HG03095 (cell line): ENCODE measurements around the gene CHL1.

Source experiments
- ATAC-seq: cut with Tn5 transposase; IDR thresholded peaks from one replicate; pipeline ENCODE4 v1.9.1; 2021; ENCODE audit warnings: moderate library complexity; ENCODE audit not compliant: unreplicated experiment

The CHL1 gene

GRCh38 chr3:196311-197148, at the start of gene CHL1:
Gene CHL1 (plus strand): TSS chr3:196763. CDS start chr3:319777, 123,014 bp downstream.
- ATAC-seq = no peak

GRCh38 chr3:151614-152189, 44.9 kb upstream of the CHL1 start:
- no peak for ATAC-seq

- no peak for ATAC-seq
These were observed 36.6 kb upstream of the CHL1 start for GRCh38 chr3:159974-160373.

GRCh38 chr3:166071-166470, 30.5 kb upstream of the CHL1 start:
- no peak for ATAC-seq

- ATAC-seq = no peak
These were observed 29.8 kb upstream of the CHL1 start for GRCh38 chr3:166799-167198.

GRCh38 chr3:173886-174285, 22.7 kb upstream of the CHL1 start:
- ATAC-seq = peak; percentile 89

GRCh38 chr3:184976-185375, 11.6 kb upstream of the CHL1 start:
- no peak for ATAC-seq

GRCh38 chr3:192215-192929, 4.2 kb upstream of the CHL1 start:
- peak; percentile 85 for ATAC-seq

GRCh38 chr3:194001-194400, 2.6 kb upstream of the CHL1 start:
- ATAC-seq = no peak

- no peak for ATAC-seq
These were observed 2.1 kb upstream of the CHL1 start for GRCh38 chr3:194421-194820.

GRCh38 chr3:195666-196065, 897 bp upstream of the CHL1 start:
- ATAC-seq = no peak

GRCh38 chr3:197149-197827, 725 bp downstream of the CHL1 start:
- no peak for ATAC-seq

GRCh38 chr3:197828-198491, 1.4 kb downstream of the CHL1 start:
- no peak for ATAC-seq

- ATAC-seq = no peak
These were observed 3.3 kb downstream of the CHL1 start for GRCh38 chr3:199835-200234.

- ATAC-seq = no peak
These were observed 4.3 kb downstream of the CHL1 start for GRCh38 chr3:200758-201325.

GRCh38 chr3:204102-204501, 7.5 kb downstream of the CHL1 start:
- ATAC-seq = no peak

- no peak for ATAC-seq
These were observed 11.4 kb downstream of the CHL1 start for GRCh38 chr3:207973-208372.

- no peak for ATAC-seq
These were observed 14.1 kb downstream of the CHL1 start for GRCh38 chr3:210669-211068.

- ATAC-seq = peak; percentile 88
These were observed 15.9 kb downstream of the CHL1 start for GRCh38 chr3:212432-212831.

- ATAC-seq = no peak
These were observed 20.7 kb downstream of the CHL1 start for GRCh38 chr3:217099-217813.
